Uterus (tissue), 4 donors: ENCODE measurements around the gene RAD51B. TPM values are rescaled to one million over a fixed set of nuclear protein-coding genes. Genes with fewer than 3 reads are reported as not detected.
A peak's percentile ranks its signal among the peaks of the same experiment; 100 is the strongest.

Experiments used
- DNase-seq, 2 donors: peaks; one replicate each; pipeline ENCODE4 v3.0.0-alpha.2; 2019 to 2020
- H3K27ac ChIP-seq, 2 donors: fragments of 200-600 bp; sonication (generic); 1 replicate in 1 of 2; 2 replicates in 1 of 2; pipeline ENCODE4 v1.5.1; 2016 to 2018
- H3K27me3 ChIP-seq, 2 donors: fragments of 200-600 bp; sonication (generic); one replicate each; pipeline ENCODE4 v1.5.1; 2018 to 2019; ENCODE audit warnings: control low read depth in 1 of 2
- H3K36me3 ChIP-seq, 2 donors: fragments of 200-600 bp; sonication (generic); one replicate each; pipeline ENCODE4 v1.5.1; 2019; ENCODE audit warnings: control low read depth in 1 of 2
- H3K4me1 ChIP-seq, 2 donors: fragments of 200-600 bp; sonication (generic); one replicate each; pipeline ENCODE4 v1.5.1; 2018 to 2019; ENCODE audit warnings: control low read depth in 1 of 2
- H3K4me3 ChIP-seq, 2 donors: fragments of 200-600 bp; sonication (generic); 1 replicate in 1 of 2; 2 replicates in 1 of 2; pipeline ENCODE4 v1.5.1; 2018 to 2019; ENCODE audit warnings: mild to moderate bottlenecking in 1 of 2
- H3K9me3 ChIP-seq, 2 donors: fragments of 200-600 bp; sonication (generic); one replicate each; pipeline ENCODE4 v1.5.1; 2019; ENCODE audit warnings: control low read depth in 1 of 2
- CTCF ChIP-seq, 4 experiments: fragments of 200-600 bp in 2 of 4; fragments of 450-650 bp in 2 of 4; sonication (generic) in 2 of 4; IDR thresholded peaks; one replicate each; pipeline ENCODE4 v1.5.1; 2016 to 2019; ENCODE audit warnings: antibody characterized with exemption in 4 of 4, mild to moderate bottlenecking in 2 of 4, moderate library complexity in 1 of 4
- POLR2A ChIP-seq, 2 donors: fragments of 450-650 bp; IDR thresholded peaks; one replicate each; pipeline ENCODE4 v1.6.1; 2016; ENCODE audit warnings: antibody characterized with exemption in 2 of 2, mild to moderate bottlenecking in 1 of 2, moderate library complexity in 1 of 2
- intact Hi-C: fragments of 100-400 bp; cut with DNase I; formaldehyde crosslinking; loops from one replicate; pipeline ENCODE4 v1.15.1; 2023; ENCODE audit warnings: low total_unique reads
- total RNA-seq, 4 donors: library from RNA; depleted of rRNA in 3 of 4; stranded (reverse); fragments of >200 nt in 3 of 4; gene quantifications; one replicate each; pipeline versions ENCODE4 v1.1.0 to v1.2.4, GENCODE V29; 2014 to 2023
- donor health status: DM: yes; HTN: yes; CAD: no.

Gene RAD51B
- total RNA-seq, 4 donors from 2014 or later, result 29.5 to 100.0 (median 70.3) TPM

- Histone ChIP-seq H3K36me3 (no peaks in the 10 kb centered on the region), H3K4me3 (no peak overlapping the region), H3K27ac (peak overlapping the region in 1 of 2 donors; percentile 84), H3K4me1 (no peaks in the 10 kb centered on the region), H3K27me3 (no peaks in the 10 kb centered on the region), H3K9me3 (no peaks in the 10 kb centered on the region)
- no peak for DNase-seq
- TF ChIP-seq CTCF (IDR thresholded peaks at IDR 0.05), result no peak
- intact Hi-C loops, result no loop called here
Measured at GRCh38 chr14:68122651-68123050, 303.1 kb downstream of the RAD51B start.

DNA sequence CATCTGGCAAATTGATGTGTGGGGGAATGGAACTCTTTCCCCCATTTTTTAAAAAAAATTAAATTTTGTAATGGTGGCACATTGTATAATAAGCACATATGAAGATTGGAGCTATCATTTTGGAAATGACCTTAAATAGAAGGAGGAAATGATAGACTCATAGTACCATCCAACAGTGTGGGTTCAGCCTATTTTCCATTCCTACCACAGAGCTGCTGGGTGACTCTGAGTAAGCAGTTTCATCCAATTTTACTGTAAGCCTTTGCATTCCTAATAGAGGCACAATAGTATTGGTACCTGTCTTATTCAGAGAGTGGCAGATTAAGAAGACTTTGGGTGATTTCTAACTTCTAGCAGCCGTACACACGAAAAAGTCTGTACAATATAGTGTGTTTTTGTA lies 304.5 kb downstream of the RAD51B start:
- H3K27ac ChIP-seq, result peak overlapping the region; percentile 76 to 84
- TF ChIP-seq CTCF (IDR thresholded peaks at IDR 0.05), result no peak
- TF ChIP-seq POLR2A (IDR thresholded peaks at IDR 0.05), result no peak
- no peaks in the 10 kb centered on the region for H3K36me3 ChIP-seq
- intact Hi-C loops, result no loop called here
- H3K27me3 ChIP-seq, result no peaks in the 10 kb centered on the region
- DNase-seq, result no peak
- H3K4me1 ChIP-seq, result no peaks in the 10 kb centered on the region
- no peaks in the 10 kb centered on the region for H3K9me3 ChIP-seq
- H3K4me3 ChIP-seq, result no peak overlapping the region

- Histone ChIP-seq H3K27ac (peak overlapping the region; percentile 76 to 84), H3K4me1 (no peaks in the 10 kb centered on the region), H3K36me3 (no peaks in the 10 kb centered on the region), H3K27me3 (no peaks in the 10 kb centered on the region), H3K4me3 (no peak overlapping the region), H3K9me3 (no peaks in the 10 kb centered on the region)
- peak in 1 of 2 donors; percentile 66 for DNase-seq
- TF ChIP-seq POLR2A (IDR thresholded peaks at IDR 0.05) (no peak), CTCF (IDR thresholded peaks at IDR 0.05) (no peak)
- intact Hi-C loops, result no loop called here
Measured at GRCh38 chr14:68124979-68125731, 305.6 kb downstream of the RAD51B start.

DNA sequence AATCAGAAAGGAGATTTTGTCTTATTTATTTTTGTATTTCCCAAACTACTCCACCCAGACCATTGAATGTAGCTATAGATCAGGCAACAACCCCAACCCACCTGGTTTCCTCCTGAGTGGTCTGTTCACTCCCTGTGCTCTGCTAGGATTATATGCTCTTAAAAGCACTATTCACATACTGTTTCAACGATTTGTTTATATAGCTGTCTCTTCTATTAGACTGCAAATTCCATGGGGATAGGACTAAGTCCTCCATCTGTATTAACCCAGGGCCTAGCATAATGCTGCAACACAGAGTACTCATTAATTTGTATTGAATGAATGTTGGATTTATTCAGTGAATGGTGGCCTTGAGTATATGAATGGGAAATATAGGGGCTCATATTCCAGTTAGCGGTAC lies 307.6 kb downstream of the RAD51B start:
- Histone ChIP-seq H3K36me3 (no peaks in the 10 kb centered on the region), H3K27ac (peak overlapping the region; percentile 76 to 84), H3K9me3 (no peaks in the 10 kb centered on the region), H3K27me3 (no peaks in the 10 kb centered on the region), H3K4me3 (no peak overlapping the region), H3K4me1 (no peaks in the 10 kb centered on the region)
- intact Hi-C loops, result no loop called here
- DNase-seq, result no peak
- no peak for TF ChIP-seq POLR2A (IDR thresholded peaks at IDR 0.05)

DNA sequence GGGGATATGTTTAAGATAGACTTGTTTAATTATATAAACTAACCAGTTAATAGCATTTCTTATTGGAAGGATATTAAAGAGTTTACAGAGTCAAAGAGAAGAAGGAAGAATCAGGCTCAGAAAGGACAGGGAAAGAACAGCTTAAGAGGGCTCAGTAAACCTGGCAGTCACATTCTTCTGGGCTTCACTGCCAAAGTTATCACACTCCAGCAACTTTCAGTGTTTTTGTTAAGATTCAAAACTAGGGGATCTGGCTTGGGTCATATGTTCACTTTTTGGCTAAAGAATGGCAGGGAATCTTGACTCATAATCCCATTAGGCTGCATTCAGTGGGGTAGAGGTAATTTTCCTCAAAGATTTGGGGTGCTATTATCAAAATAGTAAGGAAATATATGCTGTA lies 312.3 kb downstream of the RAD51B start:
- no peak overlapping the region for H3K4me3 ChIP-seq
- peaks cover 0 to 3% of the 10 kb centered on the region in 2 donors for H3K4me1 ChIP-seq
- no peaks in the 10 kb centered on the region for H3K36me3 ChIP-seq
- peak overlapping the region; percentile 55 to 56 for H3K27ac ChIP-seq
- intact Hi-C loops, result no loop called here
- no peaks in the 10 kb centered on the region for H3K9me3 ChIP-seq
- no peaks in the 10 kb centered on the region for H3K27me3 ChIP-seq
- no peak for TF ChIP-seq CTCF (IDR thresholded peaks at IDR 0.05)
- no peak for TF ChIP-seq POLR2A (IDR thresholded peaks at IDR 0.05)
- no peak for DNase-seq
